Endothelial cell (in vitro differentiated cells): Measurements from ENCODE around the gene XRCC1. TPM values are rescaled to one million over a fixed set of nuclear protein-coding genes. Genes with fewer than 3 reads are reported as not detected.
A peak's percentile ranks its signal among the peaks of the same experiment; 100 is the strongest.
"Not testable (repeated sequence)": the region's sequence is repeated elsewhere in the genome, so short reads cannot be mapped to it uniquely, and the experiment has no call there.

Source experiments
- DNase-seq: peaks from one replicate; pipeline ENCODE4 v3.0.0; 2021; ENCODE audit warnings: low spot score
- H3K27ac Mint-ChIP-seq: one replicate; pipeline ENCODE4 v1.8.0; 2021; ENCODE audit warnings: mixed read lengths, inconsistent platforms; ENCODE audit not compliant: unreplicated experiment
- H3K27me3 Mint-ChIP-seq: one replicate; pipeline ENCODE4 v1.8.0; 2021; ENCODE audit warnings: mild to moderate bottlenecking, moderate library complexity, mixed read lengths, inconsistent platforms; ENCODE audit not compliant: unreplicated experiment
- H3K36me3 Mint-ChIP-seq: one replicate; pipeline ENCODE4 v1.8.0; 2021; ENCODE audit warnings: mild to moderate bottlenecking, low read depth, mixed read lengths, inconsistent platforms; ENCODE audit not compliant: unreplicated experiment
- H3K4me1 Mint-ChIP-seq: one replicate; pipeline ENCODE4 v1.8.0; 2021; ENCODE audit warnings: mild to moderate bottlenecking, mixed read lengths, inconsistent platforms; ENCODE audit not compliant: unreplicated experiment
- H3K4me3 Mint-ChIP-seq: one replicate; pipeline ENCODE4 v1.8.0; 2021; ENCODE audit warnings: mild to moderate bottlenecking, mixed read lengths, inconsistent platforms; ENCODE audit not compliant: unreplicated experiment
- H3K9me3 Mint-ChIP-seq: one replicate; pipeline ENCODE4 v1.8.0; 2021; ENCODE audit warnings: mixed read lengths, inconsistent platforms; ENCODE audit not compliant: unreplicated experiment
- CTCF ChIP-seq: fragments of 200-600 bp; sonication (generic); IDR thresholded peaks from one replicate; pipeline ENCODE4 v1.5.0; 2021; ENCODE audit warnings: antibody characterized with exemption; ENCODE audit not compliant: unreplicated experiment
- total RNA-seq: library from RNA; stranded (reverse); fragmentation: NEBNext Ultra II Directional; extraction: Animal tissue kit (Norgen Biotek cat#: 25700); gene quantifications from one replicate; pipeline ENCODE4 v1.2.1, GENCODE V29; 2021; ENCODE audit not compliant: unreplicated experiment

The XRCC1 gene
- total RNA-seq, 1 donor from 2014 or later = 45.1 TPM

DNA sequence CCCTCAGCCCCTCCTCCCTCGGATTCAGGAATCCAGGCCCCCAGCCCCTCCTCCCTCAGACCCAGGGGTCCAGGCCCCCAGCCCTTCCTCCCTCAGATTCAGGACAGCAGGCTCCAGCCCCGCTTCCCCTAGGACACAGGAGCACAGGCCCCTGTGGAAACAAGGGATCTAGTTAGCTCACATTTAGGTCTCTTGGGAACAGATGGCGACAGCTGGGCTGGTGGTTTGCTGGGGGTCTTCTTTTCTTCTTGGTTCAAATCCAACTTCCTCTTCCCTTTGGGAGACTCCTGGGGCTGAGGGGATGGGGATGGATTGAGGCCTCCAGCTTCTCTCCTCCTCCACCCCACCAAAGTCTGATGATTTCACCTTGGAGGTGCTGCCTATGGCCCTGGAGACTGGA lies 22.7 kb downstream of the XRCC1 start:
- no peak for DNase-seq
- Mint-ChIP-seq H3K4me1 (no peaks in the 10 kb centered on the region), H3K27ac (no peak overlapping the region), H3K4me3 (no peak overlapping the region), H3K9me3 (no peaks in the 10 kb centered on the region), H3K27me3 (peaks cover 9% of the 10 kb centered on the region), H3K36me3 (peaks cover 46% of the 10 kb centered on the region)
- no peak for TF ChIP-seq CTCF

- Mint-ChIP-seq H3K4me1 (no peaks in the 10 kb centered on the region), H3K9me3 (no peaks in the 10 kb centered on the region), H3K27ac (no peak overlapping the region), H3K36me3 (peaks cover 46% of the 10 kb centered on the region), H3K4me3 (no peak overlapping the region), H3K27me3 (peaks cover 10% of the 10 kb centered on the region)
- DNase-seq = no peak
- no peak for TF ChIP-seq CTCF
Measured at GRCh38 chr19:43552198-43552450, 23.2 kb downstream of the XRCC1 start.

DNA sequence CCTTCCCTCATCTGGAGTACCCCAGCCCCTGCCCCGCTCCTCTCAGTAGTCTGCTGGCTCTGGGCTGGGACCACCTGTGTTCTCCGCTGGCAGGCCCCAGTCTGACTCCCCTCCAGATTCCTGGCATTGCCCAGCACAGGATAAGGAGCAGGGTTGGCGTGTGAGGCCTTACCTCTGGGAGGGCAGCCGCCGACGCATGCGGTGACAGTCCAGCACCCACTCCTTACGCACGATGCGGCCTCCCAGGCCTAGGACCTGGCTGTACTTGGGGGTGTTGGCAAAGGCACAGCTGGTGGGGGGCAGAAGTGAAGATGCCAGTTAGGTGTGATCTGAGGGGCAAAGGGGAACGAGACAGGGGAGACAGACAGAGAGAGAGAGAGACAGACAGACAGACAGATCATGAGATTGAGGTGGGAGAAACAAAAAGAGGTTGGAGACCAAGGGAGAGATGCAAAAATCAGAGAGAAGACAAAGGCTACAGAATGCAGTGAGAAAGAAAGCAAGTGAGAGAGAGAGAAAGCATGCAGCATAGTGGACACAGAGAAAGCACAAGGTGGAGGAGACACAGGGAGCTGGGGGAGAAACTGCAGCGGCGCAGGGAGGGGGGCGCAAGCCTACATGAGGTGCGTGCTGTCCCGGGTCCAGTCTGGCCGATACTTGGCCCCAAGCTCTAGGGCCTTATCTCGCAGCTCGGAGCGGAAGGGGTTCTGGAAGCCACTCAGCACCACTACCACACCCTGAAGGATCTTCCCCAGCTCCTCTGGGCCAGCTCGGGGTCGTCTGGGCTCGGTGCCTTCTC lies 23.7 kb downstream of the XRCC1 start:
- no peak for DNase-seq
- TF ChIP-seq CTCF = no peak
- Mint-ChIP-seq H3K4me1 (no peaks in the 10 kb centered on the region), H3K36me3 (peaks cover 46% of the 10 kb centered on the region), H3K27me3 (peaks cover 11% of the 10 kb centered on the region), H3K27ac (no peak overlapping the region), H3K4me3 (peak overlapping the region; percentile 43), H3K9me3 (no peaks in the 10 kb centered on the region)

- H3K27ac Mint-ChIP-seq = no peak overlapping the region
- peaks cover 5% of the 10 kb centered on the region for H3K27me3 Mint-ChIP-seq
- peaks cover 45% of the 10 kb centered on the region for H3K36me3 Mint-ChIP-seq
- no peaks in the 10 kb centered on the region for H3K9me3 Mint-ChIP-seq
- H3K4me3 Mint-ChIP-seq = no peak overlapping the region
- no peak for TF ChIP-seq CTCF
- DNase-seq = no peak
- no peaks in the 10 kb centered on the region for H3K4me1 Mint-ChIP-seq
Measured at GRCh38 chr19:43548706-43549105, 26.6 kb downstream of the XRCC1 start.

GRCh38 chr19:43547926-43548325 lies 27.4 kb downstream of the XRCC1 start:
- H3K36me3 Mint-ChIP-seq = peaks cover 51% of the 10 kb centered on the region
- not testable (repeated sequence) for H3K27ac Mint-ChIP-seq

More at GRCh38 chr19:43547926-43548325, 27.4 kb downstream of the XRCC1 start:
- DNase-seq, H3K9me3 Mint-ChIP-seq, H3K4me1 Mint-ChIP-seq, H3K4me3 Mint-ChIP-seq, H3K27me3 Mint-ChIP-seq: not testable (repeated sequence)
